ENCODE measurements around the gene SLC1A3. TPM values are rescaled to one million over a fixed set of nuclear protein-coding genes. Genes with fewer than 3 reads are reported as not detected.
A peak's percentile ranks its signal among the peaks of the same experiment; 100 is the strongest.

Gene SLC1A3
- total RNA-seq, 1 experiment from 2014 or later: 6.0 TPM

GRCh38 chr5:36733183-36733582, 126.8 kb downstream of the SLC1A3 start:
- CTCF ChIA-PET: no interaction called here
- no peaks in the 10 kb centered on the region for H3K9me3 Mint-ChIP-seq (ENCODE audit: low read depth, unreplicated experiment)
- no peak for DNase-seq
- H3K4me1 Mint-ChIP-seq (ENCODE audit: low read depth, unreplicated experiment): peaks cover under 1% of the 10 kb centered on the region
- H3K27me3 Mint-ChIP-seq (ENCODE audit: unreplicated experiment): peaks cover 20% of the 10 kb centered on the region
- BruUV-seq (replicated peaks): no TSS peak
- H3K27ac Mint-ChIP-seq (ENCODE audit: unreplicated experiment): no peak overlapping the region
- TF ChIP-seq CTCF (IDR thresholded peaks at IDR 0.05; ENCODE audit: unreplicated experiment): no peak
- no peaks in the 10 kb centered on the region for H3K36me3 Mint-ChIP-seq (ENCODE audit: insufficient read depth, unreplicated experiment)
- no peak overlapping the region for H3K4me3 Mint-ChIP-seq (ENCODE audit: low read depth, unreplicated experiment)
- intact Hi-C loops (cut with micrococcal nuclease; ENCODE audit: unreplicated experiment): no loop called here

GRCh38 chr5:36734422-36734821, 128.0 kb downstream of the SLC1A3 start:
- Mint-ChIP-seq H3K4me3 (ENCODE audit: low read depth, unreplicated experiment) (no peak overlapping the region), H3K27me3 (ENCODE audit: unreplicated experiment) (peaks cover 20% of the 10 kb centered on the region), H3K36me3 (ENCODE audit: insufficient read depth, unreplicated experiment) (no peaks in the 10 kb centered on the region), H3K4me1 (ENCODE audit: low read depth, unreplicated experiment) (peaks cover 13% of the 10 kb centered on the region), H3K9me3 (ENCODE audit: low read depth, unreplicated experiment) (no peaks in the 10 kb centered on the region), H3K27ac (ENCODE audit: unreplicated experiment) (no peak overlapping the region)
- intact Hi-C loops (cut with micrococcal nuclease; ENCODE audit: unreplicated experiment): no loop called here
- BruUV-seq (replicated peaks): no TSS peak
- peak; percentile 13 for TF ChIP-seq CTCF (IDR thresholded peaks at IDR 0.05; ENCODE audit: unreplicated experiment)
- peak; percentile 33 for DNase-seq
- CTCF ChIA-PET: interaction anchor here (0.7 kb wide), 2 partner anchors 9 to 136 kb away, joined by 3 read pairs; no protein-coding TSS in a partner anchor

- Mint-ChIP-seq H3K9me3 (ENCODE audit: low read depth, unreplicated experiment) (no peaks in the 10 kb centered on the region), H3K4me1 (ENCODE audit: low read depth, unreplicated experiment) (peaks cover 28% of the 10 kb centered on the region), H3K4me3 (ENCODE audit: low read depth, unreplicated experiment) (no peak overlapping the region), H3K27ac (ENCODE audit: unreplicated experiment) (no peak overlapping the region), H3K36me3 (ENCODE audit: insufficient read depth, unreplicated experiment) (no peaks in the 10 kb centered on the region), H3K27me3 (ENCODE audit: unreplicated experiment) (peaks cover 20% of the 10 kb centered on the region)
- TF ChIP-seq CTCF (IDR thresholded peaks at IDR 0.05; ENCODE audit: unreplicated experiment): no peak
- intact Hi-C loops (cut with micrococcal nuclease; ENCODE audit: unreplicated experiment): no loop called here
- BruUV-seq (replicated peaks): no TSS peak
- CTCF ChIA-PET: interaction anchor here (0.5 to 0.6 kb wide), 2 partner anchors 8 to 67 kb away, joined by 3 to 4 read pairs; no protein-coding TSS in a partner anchor
- no peak for DNase-seq
These were observed 129.5 kb downstream of the SLC1A3 start for GRCh38 chr5:36735891-36736290.
